Stomach (tissue), 4 donors: ENCODE results near the gene PRDM16.

Source experiments
- CTCF ChIP-seq, 7 experiments: fragments of 450-650 bp in 4 of 7; fragments of 200-600 bp in 3 of 7; sonication (generic) in 3 of 7; IDR thresholded peaks; one replicate each; pipeline ENCODE4 v1.5.1; 2016 to 2019; ENCODE audit warnings: antibody characterized with exemption in 7 of 7, control low read depth in 2 of 7, mild to moderate bottlenecking in 1 of 7
- POLR2AphosphoS5 ChIP-seq, 3 donors: sonication (generic); formaldehyde crosslinking; IDR thresholded peaks; one replicate each; pipeline ENCODE4 v1.6.1; 2016; ENCODE audit warnings: antibody characterized with exemption in 3 of 3

DNA sequence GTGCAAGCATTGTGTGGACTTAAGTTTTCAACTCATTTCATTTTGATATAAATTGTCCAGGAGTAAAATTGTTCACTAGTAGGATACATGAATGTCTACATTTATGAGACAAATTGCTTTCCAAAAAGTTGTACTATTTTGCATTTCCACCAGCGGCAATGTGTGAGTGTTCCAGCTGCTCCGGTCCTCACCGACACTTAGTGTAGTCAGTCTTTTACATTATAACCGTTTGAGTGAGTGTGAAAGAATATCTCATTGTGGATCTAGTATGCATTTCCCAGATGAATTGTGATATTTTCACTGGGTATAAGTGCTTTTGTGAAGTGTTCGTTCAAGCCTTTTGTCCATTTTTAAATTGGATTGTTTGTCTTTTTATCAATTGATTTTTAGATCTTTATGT is 274.0 kb downstream of the PRDM16 start:
- TF ChIP-seq CTCF (IDR thresholded peaks at IDR 0.05) = no peak
- no peak for TF ChIP-seq POLR2AphosphoS5 (IDR thresholded peaks at IDR 0.05)
